Loucy (cell line): ENCODE data around the gene PMEPA1.

Experiments
- CTCF ChIP-seq: fragments of 200-600 bp; sonication (generic); conservative IDR thresholded peaks from 2 replicates; pipeline ENCODE4 v1.5.1; 2014; ENCODE audit warnings: mild to moderate bottlenecking, antibody characterized with exemption, low read length
- EZH2phosphoT487 ChIP-seq: fragments of 200-600 bp; IDR thresholded peaks from 2 replicates; pipeline ENCODE4 v1.6.1; 2018; ENCODE audit warnings: antibody characterized with exemption, mild to moderate bottlenecking, moderate library complexity, borderline replicate concordance

GRCh38 chr20:57710841-57711240, 1.0 kb upstream of the PMEPA1 start:
- TF ChIP-seq CTCF (no peak), EZH2phosphoT487 (no peak)
